IPS-11a (cell line): ENCODE measurements around the gene PLAA.

Experiments used
- H3K4me3 ChIP-seq: one replicate; pipeline ENCODE4 v1.5.1; 2013; ENCODE audit warnings: low read depth, low read length, control low read depth

Gene PLAA

DNA sequence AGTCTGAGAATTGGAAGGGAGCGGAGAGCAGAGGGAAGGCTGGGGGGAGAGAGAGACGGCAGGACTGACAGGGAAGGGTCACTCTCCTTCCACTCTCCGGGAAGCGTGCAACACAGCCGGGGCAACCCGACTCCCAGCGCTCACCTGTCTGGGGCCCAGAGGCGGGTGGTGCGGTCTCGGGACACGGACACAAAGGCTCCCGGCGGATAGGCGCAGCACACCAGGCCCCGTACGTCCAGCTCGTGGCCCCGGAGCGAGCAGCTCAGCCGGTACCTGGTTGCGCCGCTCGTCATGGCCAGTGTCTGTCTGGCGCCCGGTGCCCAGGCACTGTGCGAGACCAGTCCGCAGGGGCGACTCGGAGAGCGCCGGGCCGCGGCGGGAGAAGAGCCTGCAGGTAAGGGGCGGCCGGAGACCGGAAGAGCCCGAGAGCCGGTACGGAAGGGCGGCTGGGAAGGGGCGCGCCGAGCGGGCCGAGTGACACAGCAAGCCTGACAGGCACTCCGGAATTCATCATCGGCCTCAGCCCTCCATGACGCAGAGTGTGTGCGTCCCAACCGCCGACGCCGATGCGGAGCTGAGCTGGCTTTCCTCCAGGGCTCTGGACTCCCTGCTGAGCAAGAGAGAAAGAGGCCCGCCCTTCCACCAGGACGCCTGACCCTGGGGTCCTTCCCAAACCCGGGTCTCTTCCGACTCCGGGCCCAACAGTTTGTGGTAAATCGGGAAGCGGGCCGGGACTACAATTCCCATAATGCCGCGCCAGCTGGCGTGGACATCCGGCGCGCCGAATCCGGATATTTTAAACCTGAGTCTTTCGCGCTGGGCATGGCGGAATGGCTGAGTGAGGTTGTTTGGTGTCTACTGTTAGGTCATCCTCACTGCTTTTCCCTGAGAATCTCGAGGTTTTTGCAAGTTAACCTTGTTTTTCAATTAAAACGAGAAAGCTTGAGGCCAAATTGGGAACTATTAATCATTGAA is at the start of gene PLAA:
PLAA (minus strand) TSS at position 490 of the 975 bp plus-strand sequence; CDS start at position 293, 197 bp downstream.
- peak within 1 kb of the TSS; percentile 95 for H3K4me3 ChIP-seq

DNA sequence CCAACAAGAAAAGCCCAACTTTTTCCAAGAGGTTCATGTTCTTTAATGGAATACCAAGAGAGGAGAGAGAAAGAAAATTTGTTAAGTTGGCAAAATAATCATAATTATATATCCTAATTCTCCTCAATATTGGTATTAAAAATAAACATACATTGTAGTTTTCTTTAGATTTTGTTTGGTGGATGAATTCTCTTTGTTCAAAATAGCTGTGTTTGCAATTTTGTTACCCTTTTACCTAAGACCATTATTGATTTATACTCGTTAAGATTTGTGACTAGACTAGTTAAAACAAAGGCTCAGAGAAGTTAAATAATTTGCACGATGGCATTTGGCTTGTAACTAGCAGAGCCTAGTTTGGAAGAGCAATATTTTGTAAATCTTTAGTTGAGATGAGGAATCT is 48.8 kb upstream of the PLAA start:
- no peak overlapping the region for H3K4me3 ChIP-seq

DNA sequence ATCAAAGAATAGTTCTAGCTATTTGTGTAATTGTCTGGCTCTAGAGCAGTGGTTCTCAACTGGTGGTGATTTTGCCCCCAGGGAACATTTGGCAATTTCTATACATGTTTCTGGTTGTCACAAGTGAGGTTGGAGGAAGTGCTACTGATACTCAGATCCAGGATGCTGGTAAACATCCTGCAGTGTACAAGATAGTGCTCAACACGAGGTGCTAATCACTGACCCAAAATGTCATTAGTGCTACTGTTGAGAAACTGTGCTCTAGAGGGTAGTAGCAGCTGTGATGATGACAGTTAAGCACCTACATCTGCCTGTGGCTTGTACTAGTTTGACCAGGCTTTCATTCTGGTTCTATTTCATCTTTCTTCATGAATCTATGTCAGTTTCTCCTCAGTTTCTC is 36.3 kb upstream of the PLAA start:
- H3K4me3 ChIP-seq = no peak overlapping the region

DNA sequence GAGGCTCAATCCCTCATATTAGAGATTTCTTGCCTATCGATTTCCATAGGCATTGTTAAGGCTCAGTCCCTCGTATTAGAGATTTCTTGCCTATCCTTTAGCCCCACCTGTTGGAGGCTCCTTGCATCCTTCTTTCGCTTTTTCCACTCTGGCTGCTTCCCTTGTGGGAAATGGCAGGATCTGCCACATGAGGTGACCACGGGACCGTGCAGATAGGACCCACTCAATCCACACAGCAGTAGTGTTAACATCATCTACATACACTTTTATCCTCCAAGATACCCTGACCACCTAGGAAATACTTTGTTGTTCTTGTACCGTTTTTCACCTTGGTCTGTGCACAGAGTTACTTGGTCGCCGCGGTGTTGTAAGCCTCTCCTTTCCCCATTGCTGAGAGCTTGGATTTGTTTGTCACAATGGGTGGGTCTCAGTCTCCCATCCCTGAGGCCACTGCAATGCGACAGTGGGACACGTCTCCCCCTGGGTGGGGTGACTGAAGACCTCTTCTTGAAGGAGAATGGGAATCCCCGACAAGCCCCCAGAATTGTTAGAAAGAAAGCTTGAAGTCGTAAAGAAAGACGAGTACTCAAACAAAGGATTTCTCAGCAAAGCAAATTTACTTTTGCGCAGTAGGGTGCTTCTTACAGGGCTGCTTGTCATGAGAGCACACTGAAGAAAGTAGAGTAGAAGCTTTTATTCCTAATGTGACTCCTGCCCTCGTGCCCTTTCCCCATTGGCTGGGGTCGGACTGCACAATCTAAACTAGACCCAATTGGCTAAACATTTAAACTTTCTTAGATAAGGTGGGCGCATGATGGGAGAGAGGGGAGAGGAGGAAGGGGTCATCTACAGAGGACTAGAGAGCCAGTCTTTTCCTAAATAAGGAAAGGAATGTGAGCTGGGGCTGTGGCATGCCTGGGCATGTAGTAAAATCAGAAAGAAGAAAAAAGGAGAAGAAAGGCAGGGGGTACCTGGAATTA is 29.0 kb upstream of the PLAA start:
- H3K4me3 ChIP-seq = no peak overlapping the region

DNA sequence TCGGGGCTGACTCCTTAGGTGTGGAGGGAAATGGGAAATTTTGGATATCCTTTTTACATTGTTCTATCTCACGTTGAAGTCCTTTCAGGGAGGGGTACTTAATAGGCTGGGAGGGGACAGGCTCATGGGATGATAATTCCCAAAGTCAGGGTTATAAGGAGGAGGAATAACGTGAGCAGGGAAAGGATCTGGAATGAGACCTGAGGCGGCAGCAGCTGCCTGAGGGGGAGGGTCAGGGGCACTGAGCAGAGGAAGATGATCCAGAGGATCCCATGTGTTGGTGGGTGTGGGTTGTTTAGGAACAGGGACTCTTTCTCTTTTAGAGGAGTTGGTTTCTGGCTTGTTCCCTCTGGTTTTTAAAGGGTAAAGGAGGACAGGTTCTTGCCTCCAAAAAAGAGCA is 27.9 kb upstream of the PLAA start:
- no peak overlapping the region for H3K4me3 ChIP-seq

DNA sequence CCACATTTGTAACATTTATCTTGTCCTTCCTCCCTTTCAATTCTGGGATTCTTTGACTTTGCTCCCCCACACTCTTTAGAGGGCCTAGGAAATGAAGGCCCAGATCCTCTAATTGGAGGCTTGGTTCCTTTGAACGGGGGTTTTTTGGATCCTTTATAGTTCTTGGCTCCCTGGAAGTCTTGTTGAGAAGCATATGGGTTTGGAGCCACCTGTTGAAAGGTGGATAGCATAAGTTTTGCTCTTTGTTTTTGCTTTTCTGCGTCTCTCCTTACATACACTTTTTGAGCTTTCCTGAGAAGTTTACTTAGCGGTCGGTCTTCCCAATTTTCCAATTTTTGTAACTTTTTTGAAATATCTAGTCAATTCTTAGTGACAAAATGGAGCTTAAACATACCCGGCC is 26.9 kb upstream of the PLAA start:
- no peak overlapping the region for H3K4me3 ChIP-seq

DNA sequence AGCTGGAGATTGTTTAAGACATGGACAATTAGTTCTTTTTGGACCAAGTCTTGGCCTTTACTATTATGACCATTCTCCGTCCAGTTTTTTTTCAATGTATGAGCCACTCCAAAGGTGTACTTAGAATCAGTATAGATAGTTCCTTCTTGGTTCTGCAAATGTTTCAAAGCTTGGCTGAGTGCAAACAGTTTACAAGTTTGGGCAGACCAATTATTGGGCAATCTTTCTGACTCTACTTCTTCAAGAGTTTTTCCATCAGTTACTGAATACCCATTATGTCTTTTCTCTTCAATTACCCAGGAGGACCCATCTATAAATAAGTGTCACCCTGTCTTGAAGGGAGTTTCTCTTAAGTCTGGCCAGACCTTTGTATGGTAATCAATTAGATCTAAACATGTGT is 24.7 kb upstream of the PLAA start:
- H3K4me3 ChIP-seq = no peak overlapping the region

DNA sequence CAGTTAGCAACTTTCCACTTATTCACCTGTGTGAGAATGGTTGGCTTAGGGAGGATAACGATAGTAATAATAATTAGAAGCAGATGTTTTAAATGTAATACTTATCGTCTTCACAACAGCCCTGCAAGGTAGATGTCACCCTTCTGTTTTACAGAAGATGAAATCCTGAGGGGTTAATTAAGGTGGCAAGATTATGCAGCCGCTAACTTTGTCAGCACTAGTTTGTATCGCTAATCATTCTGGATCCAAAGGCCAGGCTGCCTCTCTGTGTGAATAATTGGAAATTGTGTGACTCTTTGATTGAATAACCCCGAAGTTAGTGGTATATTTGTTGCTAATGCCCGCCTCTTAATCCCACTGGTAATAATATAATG is 9.8 kb upstream of the PLAA start:
- peak overlapping the region; percentile 89 for H3K4me3 ChIP-seq

DNA sequence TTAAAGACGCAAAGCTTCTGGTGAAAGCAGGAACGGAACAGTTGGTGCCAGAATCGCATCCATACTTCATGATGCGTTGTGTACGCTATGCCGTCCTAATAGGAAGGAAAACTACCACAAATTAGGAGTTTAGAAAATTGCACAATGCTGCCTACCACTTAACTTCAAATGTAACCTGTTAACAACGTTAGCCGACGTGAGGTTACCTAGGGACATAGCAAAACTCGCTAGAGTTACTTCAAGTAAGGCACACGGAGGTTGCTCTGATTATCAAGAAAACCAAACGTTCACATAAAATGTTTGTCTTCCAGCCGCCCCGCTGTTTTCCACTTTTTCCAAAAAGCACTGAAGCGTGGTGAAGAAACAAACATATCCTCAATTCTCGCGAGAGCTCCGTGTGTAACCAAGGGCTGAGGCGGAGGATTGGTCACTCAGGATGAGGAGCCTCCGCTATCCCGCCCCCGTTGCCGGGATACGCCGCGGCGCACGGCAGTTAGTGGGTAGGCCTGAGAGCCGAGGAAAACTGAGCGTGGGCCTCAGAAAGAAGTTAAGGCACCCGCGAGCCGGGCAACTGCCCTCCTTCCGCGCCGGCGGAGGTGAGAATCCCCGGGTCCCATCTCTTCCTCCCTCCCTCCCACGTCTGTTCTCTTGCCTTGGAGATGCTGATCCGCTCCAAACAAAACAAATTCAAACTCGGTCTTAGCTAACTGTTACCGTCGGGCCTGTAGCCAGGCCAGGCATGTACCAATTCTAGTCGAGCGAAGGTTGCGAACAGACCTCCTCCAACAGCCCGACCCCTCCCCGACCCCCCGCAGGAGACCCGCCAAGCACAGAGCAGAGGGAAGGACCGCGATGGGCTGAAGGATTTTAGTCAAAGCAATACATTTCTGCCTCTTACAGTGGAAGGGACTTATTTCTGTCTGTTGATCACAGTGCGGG is 9.1 kb upstream of the PLAA start, which contains the start of gene IFT74:
IFT74 (plus strand) TSS at position 492 of the 939 bp plus-strand sequence. CDS start 5,556 bp downstream, outside the sequence.
- H3K4me3 ChIP-seq = peak within 1 kb of the TSS; percentile 89

DNA sequence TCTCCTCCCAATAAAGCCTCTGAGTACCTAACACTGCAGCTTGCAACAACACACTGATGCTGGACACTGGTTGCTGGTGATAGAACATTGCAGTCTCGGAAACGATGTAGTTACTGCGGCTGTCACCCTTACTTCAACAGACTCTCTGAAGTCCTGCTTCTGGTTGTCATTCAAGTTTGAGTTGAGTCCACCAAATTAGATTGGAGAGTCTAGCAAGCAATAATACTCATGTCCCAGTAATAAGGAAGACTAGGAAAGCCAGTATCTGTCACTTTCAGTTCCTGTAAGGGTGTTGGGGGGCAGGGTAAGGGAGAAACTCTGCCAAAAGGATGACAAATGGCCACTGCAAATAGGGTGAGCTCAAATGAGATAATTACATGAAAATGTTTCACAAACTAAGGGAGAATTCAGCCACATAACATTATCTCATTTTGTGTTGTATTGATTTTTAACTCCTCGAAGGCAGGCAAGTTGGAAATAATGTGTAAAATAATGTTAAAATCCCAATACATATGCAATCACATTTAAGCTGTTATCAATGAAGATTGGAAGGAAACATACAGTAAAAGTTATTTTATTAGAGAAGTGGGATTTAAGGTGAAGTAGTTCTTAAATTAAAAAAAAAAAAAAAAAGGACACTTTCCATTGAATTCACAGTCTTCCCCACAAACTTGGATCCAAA is 8.3 kb upstream of the PLAA start:
- peak overlapping the region; percentile 89 for H3K4me3 ChIP-seq

DNA sequence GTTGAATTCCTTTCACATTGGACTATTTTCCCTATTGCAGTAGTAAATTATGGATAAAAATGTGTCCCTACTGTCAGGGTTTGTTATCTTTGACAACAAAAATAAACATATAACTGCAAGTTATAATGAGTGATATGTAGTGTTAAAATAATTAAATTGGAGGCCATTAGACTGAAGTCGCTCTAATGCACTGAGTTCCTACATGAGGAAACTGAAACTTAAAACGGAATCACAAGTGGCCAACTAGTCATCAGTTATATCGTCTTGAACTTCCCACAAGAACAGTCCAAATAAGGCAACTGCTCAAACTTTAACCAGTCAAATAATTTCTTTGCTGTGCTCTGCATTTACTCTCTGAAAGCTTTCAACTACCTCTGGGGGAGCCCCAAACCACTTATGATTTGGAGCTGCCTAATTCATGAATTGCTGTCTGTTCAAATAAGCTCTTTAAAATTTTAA is 7.0 kb upstream of the PLAA start:
- H3K4me3 ChIP-seq = no peak overlapping the region

DNA sequence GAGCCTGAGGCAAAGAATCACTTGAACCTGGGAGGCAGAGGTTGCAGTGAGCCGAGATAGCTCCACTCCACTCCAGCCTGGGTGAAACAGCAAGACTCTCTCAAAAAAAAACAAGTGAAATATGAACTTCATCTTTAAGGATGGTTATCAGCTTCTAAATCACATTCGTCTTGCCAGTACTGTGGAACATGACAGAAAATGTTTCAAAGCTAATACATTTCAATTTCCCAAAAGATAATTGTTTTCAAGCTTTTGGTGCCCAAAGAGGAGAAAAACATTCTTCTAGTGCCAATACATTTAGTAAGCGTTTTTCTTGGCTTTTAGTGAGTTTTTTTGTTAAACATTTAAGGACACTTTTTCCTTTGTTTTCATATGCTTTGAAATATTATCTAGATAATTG is 4.8 kb upstream of the PLAA start:
- no peak overlapping the region for H3K4me3 ChIP-seq

DNA sequence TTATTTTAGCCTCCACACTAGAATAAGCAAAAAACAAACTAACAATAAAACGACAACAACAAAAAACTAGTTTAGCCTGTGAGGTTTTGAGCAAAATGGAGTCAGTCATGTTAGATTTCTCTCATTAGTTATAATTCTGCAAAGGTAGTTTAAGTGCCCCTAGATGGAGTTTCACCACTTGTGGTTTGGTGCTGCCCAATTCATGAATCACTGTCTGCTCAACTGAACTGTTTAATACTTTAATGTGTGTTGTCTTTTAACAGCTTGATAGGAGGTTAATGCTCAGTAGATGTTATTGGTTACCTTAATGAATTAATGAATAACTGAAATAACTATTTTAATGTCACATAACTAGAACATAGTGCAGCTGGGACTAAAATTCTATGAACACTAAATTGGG is 3.5 kb upstream of the PLAA start:
- H3K4me3 ChIP-seq = no peak overlapping the region

DNA sequence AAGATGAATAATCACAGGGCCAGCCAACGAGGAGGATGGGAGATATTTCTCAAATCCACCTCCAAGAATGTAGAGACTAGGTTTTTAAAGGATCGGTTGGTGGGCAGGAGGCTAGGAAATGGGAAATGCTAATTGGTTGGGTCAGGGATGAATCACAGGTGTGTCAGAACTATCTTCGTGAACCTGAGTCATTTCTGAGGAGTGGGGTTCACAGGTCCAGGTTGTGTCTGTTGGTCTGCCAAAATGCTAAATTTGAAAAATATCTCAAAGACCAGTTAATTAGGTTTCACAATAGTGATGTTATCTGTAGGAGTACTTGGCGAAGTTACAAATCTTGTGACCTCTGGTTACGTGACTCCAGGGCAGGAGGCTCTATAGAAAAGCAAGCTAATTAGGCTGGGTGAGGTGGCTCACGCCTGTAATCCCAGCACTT is 2.6 kb upstream of the PLAA start:
- H3K4me3 ChIP-seq = no peak overlapping the region

DNA sequence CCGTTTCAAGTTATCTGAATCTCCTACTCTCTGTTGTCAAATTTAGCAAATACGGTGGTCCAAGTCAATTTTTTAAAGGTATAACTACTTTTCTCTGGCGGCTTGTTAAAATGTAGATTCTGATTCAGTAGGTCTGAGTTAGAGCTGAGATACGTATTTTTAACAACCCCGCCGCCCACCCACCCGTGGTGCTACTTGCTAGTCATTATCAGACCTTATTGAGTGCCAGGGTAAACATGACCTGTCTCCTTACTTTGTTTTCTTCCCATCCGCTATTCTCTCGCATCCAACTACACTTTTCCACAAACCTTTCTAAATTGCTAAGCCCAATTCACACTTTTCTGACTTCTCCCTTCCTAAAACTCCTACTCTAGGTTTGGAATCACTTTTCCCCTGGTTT is 694 bp upstream of the PLAA start:
- H3K4me3 ChIP-seq = peak overlapping the region; percentile 95

DNA sequence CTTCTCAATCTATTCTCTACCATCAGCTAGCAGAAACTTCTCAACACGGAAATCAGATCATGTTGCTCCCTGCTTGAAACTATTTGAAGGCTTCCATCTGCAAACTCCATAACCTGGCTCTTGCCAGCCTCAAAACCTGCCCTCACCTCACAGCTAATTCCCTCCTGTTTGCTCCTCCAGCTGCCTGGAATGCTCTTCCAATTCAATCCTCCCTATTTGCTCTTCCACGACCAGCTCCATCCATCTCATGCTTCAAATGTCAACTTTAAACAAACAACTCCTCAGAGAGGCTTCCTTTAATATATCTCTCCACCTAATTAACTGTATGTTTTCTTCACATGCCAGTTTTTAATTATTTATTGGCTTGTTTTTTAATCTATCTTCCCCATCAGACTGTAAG is 1.5 kb downstream of the PLAA start:
- H3K4me3 ChIP-seq = peak overlapping the region; percentile 95

DNA sequence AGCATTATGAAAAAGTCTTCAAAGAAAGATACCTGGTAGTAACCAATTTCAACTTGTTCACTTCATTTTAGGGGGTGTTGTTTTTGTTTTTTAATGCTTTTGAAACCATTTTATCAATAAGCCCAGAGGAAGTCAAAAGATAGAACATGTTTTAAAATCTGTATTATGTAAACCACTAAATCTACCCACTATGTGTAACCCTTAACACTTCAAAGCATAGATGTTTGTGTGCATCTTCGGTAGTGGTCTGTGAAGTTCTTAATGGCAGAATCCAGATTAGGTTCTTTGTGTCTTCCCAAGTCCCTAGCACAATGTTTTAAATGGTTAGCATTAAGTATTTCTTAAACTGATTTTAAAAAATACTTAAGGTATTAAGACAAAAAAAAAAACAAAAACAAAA is 6.3 kb downstream of the PLAA start:
- no peak overlapping the region for H3K4me3 ChIP-seq

DNA sequence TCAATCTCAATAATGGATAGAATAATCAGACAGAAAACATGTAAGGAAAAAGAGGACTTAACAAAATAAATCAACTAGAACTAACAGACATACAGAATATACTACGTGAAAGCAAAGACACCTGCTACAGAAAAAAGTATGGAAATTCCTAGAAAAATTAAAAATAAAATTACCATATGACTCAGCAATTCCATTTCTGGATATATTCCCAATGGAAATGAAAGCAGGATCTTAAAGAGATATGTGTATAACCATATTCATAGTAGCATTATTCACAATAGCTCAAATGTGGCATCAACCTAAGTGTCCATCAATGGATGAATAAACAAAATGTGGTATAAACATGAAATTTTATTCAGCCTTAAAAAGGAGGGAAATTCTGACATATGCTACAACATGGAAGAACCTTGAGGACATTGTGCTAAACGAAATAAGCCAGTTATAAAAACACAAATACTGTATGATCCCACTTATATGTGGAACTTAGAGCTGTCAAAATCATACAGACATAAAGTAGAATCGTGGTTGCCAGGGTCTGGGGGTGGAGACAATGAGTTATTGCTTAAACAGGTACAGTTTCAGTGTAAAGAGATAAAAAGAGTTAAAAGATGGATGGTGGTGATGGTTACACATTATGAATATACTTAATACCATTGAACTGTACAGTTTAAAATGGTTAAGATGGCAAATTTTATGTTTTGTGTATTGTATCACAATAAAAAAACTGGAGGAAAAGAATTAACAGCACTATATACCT is 6.9 kb downstream of the PLAA start:
- no peak overlapping the region for H3K4me3 ChIP-seq

DNA sequence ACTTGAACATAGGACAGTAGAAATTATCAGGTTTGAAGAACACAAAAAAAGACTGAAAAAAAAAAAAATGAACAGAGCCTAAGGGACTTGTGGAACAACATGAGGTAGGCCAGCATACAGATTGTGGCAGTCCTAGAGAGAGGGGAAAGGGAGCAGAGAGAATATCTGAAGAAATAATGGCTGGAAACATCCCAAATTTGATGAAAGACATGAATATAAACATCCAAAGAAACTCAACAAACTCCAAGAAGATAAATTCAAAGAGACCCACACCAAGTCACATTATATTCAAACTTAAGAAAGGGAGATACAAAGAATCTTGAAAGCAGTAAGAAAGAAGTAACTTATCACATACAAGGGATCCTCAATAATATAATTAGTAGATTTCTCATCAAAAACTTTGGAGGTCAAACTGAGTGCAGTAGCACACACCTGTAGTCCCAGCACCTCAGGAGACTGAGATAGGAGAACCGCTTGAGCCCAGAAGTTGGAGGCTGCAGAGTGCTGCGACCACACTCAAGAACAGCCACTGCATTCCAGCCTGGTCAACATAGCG is 9.1 kb downstream of the PLAA start:
- H3K4me3 ChIP-seq = no peak overlapping the region
